ENCODE data around the gene IL10RA.
"Not testable (repeated sequence)": the region's sequence is repeated elsewhere in the genome, so short reads cannot be mapped to it uniquely, and the experiment has no call there.

IL10RA gene

DNA sequence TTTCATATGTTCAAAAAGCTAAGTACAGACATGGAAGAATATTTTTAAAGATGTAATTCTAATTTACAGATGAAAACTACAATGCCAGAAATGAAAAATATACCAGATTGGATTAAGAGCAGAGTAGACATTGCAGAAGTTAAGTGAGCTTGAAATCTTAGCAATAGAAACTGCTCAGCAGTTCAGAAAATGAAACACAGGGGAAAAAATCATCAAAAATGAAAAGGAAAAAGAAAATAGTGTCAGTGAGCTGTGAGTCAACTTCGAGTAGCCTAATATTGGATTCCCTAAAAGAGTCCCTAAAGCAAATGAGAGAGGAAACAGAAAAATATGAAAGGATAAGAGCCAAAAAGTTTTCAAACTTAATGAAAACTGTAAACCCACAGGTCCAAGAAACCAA lies 25.8 kb upstream of the IL10RA start:
- FAIRE-seq (no peak), DNase-seq (ENCODE audit: insufficient read length, low spot score) (no peak)

DNA sequence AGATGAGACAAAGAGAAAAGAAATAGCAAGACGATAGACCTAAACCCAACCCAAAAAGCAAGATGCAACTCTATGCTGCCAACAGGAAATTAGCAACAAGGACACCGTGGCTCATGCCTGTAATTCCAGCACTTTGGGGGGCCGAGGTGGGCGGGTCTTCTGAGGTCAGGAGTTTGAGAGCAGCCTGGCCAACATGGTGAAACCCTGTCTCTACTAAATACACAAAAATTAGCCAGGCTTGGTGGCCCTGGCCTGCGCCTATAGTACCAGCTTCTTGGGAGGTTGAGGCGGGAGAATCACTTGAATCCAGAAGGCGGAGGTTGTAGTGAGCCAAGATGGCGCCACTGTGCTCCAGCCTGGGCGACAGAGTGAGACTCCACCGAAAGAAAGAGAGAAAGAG lies 24.3 kb upstream of the IL10RA start:
- no peak for FAIRE-seq
- no peak for DNase-seq (ENCODE audit: insufficient read length, low spot score)

DNA sequence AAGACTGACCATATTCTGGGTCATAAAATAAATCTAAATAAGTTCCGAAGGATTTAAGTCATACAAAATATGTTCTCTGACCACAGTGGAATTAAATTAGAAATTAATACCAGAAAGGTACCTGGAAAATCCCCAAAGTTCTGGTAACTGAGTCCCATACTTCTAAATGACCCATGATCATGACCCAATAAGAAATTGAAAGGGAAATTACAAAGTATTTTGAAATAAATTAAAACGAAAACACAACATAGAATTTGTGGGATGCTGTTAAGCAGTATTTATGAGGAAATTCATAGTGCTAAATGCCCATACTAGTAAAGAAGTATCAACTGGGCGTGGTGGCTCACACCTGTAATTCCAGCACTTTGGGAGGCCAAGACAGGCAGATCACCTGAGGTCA lies 23.4 kb upstream of the IL10RA start:
- DNase-seq (ENCODE audit: insufficient read length, low spot score) (no peak), FAIRE-seq (no peak)

DNA sequence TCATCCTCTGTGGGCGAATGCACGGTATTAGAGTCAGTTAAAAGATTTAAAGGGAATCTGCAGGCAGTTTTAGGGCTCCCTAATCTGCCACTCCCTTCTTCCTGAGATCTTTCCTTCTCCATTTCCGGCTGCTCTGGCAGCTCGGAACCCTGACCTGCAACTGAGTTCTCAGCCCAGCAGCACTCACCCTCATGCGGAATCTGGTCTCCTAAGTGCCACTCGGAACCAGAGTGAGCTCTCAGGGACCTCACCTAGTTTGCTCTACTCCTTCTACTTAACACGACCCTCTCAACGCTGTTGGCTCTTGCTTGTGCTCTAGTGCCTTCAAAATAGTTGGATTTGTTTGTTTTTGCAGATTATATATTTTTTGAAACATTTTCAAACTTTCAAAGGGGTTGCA lies 19.3 kb upstream of the IL10RA start:
- FAIRE-seq (no peak), DNase-seq (ENCODE audit: insufficient read length, low spot score) (no peak)

DNA sequence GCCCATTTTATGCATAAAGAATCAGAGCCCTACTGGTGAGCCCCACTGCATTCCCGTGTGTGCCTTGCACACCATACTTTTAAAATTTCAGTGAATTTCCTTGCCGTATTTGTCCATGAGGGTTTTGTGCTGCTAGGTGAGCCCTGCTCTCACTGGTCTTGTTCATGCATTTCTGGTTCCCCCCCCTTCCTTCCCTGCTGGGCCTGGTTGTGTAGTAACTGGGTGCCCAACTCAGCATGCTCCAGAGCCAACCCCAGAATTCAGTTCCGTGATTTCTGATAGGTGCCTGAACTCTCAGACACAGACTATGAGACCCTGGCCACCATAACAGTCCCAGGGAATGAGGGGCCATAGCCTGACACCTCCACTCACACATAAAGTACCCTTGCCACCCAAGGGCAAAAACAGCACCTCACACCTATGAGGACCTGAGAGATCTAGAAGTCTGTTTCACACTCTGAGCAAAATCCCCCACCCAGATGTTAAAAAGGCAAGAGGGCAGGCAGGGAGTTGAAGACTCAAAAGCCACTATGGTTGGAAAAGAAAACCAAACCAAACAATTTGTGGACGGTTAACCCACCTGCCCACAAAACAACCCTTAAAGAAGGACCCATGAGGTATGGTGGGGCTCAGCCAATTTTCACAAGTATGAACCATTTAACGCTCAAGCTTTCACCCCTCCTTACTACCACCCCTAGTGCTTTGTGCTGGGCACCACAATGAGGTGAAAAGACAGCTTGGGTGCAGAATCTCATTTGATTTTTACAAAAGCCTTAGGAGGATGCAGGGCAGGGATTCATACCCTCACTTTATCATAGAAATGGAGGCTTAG lies 16.8 kb upstream of the IL10RA start:
- FAIRE-seq (no peak), DNase-seq (ENCODE audit: insufficient read length, low spot score) (no peak)

DNA sequence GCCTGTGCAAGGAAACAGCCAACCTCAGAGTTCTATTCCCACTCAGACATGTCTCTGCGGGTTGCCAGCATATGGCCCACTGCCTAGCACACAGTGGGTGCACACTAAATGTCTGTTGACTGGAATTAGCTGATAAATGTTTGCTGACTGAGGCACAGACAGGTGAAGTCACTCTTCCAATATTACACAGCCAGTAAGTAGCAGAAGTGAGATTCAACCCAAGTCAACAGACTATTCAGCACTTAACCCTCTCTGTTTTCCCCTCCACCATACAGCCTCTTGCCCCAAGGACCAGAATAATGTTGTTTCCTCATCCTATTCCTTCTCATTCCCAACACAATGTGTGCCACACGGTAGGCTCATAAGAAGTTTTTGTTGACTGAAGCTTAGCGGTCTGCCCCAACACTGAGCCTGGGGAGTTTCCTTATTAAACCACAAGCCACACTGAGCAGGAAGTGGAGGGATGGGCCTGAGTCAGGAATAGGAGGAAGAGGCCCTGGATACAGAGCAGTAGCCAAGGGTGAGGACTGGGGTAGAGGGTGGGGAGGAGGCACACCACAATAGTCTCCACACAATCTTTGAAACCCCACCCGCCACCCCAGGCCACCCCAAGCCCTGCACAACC lies 15.7 kb upstream of the IL10RA start:
- no peak for FAIRE-seq

GRCh38 chr11:117972044-117972443 lies 14.2 kb upstream of the IL10RA start:
- no peak for DNase-seq (ENCODE audit: insufficient read length, low spot score)
- no peak for FAIRE-seq

More for the DNA sequence above, 15.7 kb upstream of the IL10RA start:
- no peak for DNase-seq (ENCODE audit: insufficient read length, low spot score)

DNA sequence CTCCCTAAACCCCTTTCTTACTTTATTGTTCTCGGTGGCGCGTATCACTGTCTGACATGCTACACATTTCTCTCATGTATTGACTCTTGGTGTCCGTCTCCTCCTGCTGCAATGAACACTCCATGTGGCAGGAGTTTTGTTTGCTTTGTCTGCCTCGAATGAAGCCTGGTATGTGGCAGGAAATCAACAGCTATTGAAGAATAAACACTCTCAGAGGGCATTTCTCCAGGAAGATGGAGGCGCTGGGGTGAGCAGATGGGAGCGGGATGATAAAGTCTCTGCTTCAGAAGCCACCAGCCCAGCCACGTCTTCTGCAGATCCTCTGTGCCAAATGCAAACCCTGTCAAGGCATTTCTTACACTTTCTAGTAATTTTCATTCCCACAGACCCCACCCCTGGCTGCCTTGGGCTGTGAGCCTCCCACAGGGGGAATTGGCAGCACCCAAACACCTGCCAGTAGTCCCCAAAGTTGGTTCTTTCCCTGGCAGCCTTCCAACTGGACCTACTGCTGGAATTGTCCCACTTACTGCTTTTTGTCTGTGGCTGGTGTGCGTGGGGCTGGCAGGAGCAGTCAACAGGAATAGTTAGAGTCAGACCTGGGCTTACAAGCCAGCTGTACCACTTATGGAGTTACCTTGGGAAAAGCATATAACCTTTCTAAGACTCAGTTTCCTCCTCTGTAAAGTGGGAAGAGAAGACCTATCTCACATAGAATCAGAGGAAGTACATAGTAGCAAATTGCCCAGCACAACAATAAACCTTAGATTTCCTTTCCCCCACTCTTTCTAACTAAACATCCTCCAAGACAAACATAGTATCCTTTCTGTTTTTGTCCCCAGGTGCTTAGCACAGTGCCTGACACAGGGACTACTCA lies 13.3 kb upstream of the IL10RA start:
- no peak for DNase-seq (ENCODE audit: insufficient read length, low spot score)
- no peak for FAIRE-seq

DNA sequence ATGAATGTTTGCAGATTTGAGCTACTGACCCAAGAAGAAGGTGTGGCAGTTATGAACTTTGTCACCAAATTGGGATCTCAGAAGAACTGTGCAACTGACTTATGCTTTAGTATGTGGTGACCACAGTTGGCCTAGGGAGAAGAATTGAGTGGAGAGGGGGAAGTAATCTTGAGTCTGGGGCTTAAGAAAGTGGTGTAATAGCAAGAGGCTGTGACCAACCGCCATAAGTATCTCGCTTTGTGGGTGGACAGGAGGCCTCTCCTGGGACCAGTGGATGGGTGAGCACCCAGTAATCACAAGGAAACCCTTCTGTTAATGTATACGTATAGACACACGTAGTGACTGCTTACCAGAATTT lies 12.7 kb upstream of the IL10RA start:
- no peak for DNase-seq (ENCODE audit: insufficient read length, low spot score)

GRCh38 chr11:117976445-117976844 lies 9.7 kb upstream of the IL10RA start:
- no peak for DNase-seq (ENCODE audit: insufficient read length, low spot score)
- FAIRE-seq = no peak

More for the DNA sequence above, 12.7 kb upstream of the IL10RA start:
- no peak for FAIRE-seq

- no peak for DNase-seq (ENCODE audit: insufficient read length, low spot score)
- FAIRE-seq = no peak
Observed at GRCh38 chr11:117977029-117977428, 9.2 kb upstream of the IL10RA start.

- not testable (repeated sequence) for FAIRE-seq; DNase-seq (ENCODE audit: insufficient read length, low spot score)
Observed at GRCh38 chr11:117977612-117978264, 8.5 kb upstream of the IL10RA start.

DNA sequence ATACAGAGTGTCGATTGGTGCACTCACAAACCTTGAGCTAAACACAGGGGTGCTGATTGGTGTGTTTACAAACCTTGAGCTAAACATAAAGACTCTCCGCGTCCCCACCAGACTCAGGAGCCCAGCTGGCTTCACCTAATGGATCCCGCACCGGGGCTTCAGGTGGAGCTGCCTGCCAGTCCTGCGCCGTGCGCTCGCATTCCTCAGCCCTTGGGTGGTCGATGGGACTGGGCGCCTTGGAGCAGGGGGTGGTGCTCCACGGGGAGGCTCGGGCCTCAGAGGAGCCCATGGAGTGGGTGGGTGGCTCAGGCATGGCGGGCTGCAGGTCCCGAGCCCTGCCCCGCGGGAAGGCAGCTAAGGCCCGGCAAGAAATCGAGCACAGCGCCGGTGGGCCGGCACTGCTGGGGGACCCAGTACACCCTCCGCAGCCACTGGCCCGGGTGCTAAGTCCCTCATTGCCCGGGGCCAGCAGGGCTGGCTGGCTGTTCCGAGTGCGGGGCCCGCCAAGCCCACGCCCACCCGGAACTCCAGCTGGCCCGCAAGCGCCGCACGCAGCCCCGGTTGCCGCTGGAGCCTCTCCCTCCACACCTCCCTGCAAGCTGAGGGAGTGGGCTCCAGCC lies 7.8 kb upstream of the IL10RA start:
- DNase-seq (ENCODE audit: insufficient read length, low spot score); FAIRE-seq: not testable (repeated sequence)

DNA sequence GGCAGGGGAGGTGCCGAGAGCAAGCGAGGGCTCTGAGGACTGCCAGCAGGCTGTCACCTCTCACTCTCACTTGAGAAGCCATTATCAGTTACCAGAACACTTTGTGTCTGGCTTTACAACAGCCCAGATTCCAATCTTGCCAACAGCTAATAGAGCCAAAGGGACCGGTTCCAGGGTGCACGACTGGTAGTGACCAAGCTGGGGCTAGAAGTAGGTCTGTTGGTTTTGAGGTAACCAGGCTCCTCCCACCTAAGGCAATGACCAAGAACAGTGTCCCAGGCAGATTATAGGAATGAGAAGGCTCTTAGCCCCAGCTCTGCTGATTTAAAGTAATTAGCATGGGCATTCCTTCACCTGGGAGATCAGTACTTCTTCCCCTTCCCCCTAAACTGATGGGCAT lies 7.2 kb upstream of the IL10RA start:
- DNase-seq (ENCODE audit: insufficient read length, low spot score) (no peak), FAIRE-seq (no peak)

GRCh38 chr11:117979481-117980211 lies 6.5 kb upstream of the IL10RA start:
- no peak for FAIRE-seq
- DNase-seq (ENCODE audit: insufficient read length, low spot score) = no peak

DNA sequence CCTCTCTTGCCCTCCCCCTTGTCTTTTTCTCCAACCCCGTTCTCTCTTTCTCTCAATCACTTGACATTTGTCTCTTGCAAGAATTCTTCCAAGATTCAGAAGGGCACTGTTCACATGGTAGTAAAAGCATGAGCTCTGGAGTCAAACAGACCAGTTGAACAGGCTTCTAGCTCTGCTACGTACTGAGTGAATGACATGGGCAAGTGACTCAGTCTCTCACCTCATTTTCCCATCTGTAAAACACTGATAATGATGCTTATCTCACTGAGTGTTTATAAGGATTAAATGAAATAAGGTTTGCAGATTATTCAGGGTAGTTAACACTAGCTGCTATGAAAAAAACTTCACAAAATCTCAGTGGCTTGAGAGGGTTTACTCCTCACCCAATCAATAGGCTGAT lies 5.9 kb upstream of the IL10RA start:
- DNase-seq (ENCODE audit: insufficient read length, low spot score) (no peak), FAIRE-seq (no peak)

DNA sequence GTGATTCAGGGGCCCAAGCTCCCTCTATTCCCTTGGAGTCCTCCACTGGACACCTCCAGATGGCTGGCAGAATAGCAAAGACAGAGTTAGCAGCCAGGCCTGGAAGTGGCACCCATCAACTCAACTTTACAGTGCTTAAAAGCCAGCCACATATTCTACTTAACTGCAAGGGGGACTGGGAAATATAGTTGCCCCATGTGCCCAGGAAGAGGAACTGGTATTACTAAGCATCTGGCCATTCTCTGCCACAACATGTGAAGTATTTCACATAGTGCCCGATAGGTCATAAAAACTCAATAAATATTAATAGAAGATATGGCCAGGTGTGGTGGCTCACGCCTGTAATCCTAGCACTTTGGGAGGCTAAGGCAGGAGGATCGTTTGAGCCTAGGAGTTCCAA lies 5.5 kb upstream of the IL10RA start:
- FAIRE-seq (no peak), DNase-seq (ENCODE audit: insufficient read length, low spot score) (no peak)

DNA sequence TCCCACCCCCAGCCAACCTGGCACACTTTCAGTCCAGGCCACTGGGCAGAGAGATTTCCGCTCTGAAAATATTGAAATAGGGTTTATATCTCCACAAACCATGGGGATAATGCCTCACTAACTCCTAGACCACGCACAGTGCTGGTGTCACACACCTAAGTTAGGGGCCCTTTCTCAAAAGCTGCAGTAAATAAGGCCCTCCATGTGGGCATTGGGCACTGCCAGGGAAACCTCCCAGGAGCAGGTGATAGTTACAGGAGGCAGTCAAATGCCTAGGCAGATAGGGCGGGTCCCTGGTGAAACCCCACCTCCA lies 3.1 kb upstream of the IL10RA start:
- FAIRE-seq (no peak), DNase-seq (ENCODE audit: insufficient read length, low spot score) (no peak)

GRCh38 chr11:117984476-117984875 lies 1.7 kb upstream of the IL10RA start:
- FAIRE-seq (no peak), DNase-seq (ENCODE audit: insufficient read length, low spot score) (no peak)

DNA sequence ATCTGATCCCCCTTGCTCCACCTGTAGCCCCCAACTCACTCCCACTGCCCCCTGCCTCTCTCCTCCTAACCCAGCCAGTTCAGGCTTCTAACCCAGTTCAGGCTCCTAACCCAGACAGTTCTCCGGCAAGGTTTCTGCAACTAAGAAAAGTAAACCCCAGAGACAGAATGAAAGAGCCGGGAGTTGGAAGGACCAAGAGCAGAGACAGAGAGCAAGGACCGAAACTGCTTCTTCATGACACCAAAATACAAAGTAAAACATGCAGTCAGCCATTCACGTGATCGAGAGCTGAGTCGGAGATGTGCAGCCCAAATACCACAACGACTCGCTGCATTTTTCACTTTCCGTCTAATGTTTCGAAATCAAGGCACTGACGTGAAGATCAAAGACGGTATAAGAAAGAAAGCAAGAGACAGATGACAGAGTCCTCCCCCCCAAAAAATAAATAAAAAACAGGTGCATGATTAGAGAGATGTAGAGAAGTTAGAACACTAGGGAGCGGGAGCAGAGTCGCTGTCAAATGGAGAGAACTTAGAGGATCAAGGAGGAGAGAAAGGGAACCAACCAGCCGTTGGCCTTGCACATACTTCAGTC lies 884 bp downstream of the IL10RA start:
- FAIRE-seq (no peak), DNase-seq (ENCODE audit: insufficient read length, low spot score) (no peak)

Measured in HTR-8/SVneo (cell line).